ENCODE data around the gene KIAA1549.

The KIAA1549 gene

DNA sequence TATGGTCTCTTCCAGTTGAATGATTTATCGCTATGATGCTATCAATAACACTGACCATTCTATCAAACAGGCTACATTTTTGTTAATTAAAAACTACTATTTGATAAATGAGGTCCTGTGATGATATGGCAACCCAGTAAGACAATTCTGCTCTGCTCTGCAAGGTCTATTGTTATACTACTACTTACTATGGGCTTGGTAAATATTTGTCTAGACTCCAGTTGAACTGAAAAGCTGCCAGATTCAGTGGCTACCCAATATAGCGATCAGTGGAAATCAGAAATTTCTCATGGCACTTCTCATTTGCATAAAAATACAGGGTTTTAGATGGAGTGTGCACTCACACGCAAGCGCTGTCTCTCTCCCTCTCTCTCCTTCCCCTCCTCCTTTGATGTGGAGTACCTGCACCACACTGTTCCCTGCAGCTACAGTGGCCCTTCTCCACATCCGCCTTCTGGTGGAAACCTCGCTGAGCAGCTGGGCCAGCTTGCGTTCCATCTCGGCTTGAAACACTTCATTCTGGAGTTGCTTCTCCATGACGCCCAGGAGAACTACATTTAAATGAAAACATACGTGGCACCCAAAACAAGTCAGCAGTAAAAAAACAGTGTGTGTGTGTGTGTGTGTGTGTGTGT lies 77.9 kb downstream of the KIAA1549 start:
- peak; percentile 50 for DNase-seq

DNA sequence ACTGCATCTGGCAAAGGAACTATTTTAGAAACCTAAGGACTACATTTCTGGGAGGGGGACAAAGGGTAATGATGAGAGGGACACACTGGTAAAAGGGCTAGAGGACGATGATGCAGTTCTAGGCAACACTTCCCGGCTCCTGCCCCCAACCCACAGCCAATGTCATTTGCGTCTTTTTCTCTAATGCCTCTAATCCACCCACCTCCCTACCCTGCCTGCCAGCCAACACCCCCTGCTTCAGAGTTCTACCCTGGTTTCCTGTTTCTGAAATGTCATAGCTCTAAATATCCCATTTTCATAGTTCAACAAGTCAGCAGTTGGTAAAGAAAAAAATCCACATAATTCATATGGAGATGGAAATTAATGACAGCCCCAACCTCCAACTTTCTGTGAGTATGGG lies 79.0 kb downstream of the KIAA1549 start:
- no peak for DNase-seq

DNA sequence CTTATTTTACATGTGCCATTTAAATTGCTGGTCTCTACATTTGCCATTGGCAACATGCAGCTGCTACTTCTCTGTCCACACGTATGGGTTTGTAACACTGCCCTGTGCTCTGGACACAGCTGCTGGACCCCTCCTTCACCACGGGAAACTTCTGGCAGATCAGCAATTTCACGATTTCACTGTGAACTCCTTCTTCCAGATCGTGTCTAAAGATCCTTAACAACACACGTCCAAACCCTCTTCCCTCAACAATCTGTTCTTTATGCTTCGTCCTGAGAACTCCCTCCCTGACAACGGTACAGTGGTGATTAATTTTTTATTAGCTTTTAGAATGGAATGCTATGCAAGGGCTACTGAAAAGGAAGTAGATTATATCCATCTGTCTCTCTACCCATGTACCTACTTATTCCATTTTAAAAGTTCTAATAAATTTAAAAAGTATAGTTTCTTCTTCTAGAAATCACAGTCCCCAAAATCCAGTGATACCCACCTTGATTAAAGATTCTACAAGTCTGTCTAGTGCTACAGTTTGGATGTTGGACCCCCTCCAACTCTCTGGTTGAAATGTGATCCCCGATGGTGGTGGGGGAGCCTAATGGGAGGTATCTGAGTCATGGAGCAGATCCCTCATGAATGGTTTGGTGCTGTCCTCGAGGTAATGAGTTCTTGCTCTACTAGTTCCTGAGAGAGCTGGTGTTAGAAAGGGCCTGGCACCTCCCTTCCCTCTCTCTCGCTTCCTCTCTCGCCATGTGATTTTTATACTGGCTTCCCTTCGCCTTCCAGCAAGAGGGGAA lies 81.0 kb downstream of the KIAA1549 start:
- no peak for DNase-seq

DNA sequence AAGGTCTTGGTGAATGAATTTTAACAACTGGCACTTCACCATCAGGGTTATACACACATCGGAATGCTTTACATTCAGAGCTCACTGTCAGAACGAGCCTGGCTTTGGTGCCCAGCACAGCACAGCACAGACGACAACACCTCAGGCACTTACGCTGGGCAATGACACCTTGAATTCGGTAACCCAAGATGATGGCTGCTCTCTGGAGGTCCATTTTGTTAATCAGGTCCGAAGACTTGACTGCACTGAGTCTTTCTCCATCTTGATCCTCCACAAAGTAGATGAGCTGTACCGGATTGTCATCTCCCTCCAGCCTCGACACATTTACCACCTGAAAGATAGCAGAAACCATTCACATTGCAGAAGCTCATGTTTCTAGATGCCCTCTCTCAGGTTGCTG lies 82.4 kb downstream of the KIAA1549 start:
- DNase-seq: no peak

DNA sequence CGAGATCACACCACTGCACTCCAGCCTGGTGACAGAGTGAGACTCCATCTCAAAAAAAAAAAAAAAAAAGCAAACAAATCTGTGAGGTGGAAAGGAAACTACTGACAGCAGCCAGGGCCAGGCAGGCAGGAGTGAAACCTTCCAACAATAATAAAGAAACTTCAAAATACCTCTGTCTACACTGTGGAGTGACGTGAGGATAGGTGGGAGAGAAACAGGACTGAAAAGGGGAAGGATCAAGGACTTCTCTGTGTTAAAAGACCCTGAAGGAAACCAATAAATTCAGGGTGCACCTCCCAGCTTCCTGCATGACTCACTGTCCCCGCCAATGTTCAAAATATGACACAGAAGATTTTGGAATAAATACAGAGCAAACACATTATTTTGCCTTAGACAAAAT lies 82.9 kb downstream of the KIAA1549 start:
- DNase-seq: no peak

DNA sequence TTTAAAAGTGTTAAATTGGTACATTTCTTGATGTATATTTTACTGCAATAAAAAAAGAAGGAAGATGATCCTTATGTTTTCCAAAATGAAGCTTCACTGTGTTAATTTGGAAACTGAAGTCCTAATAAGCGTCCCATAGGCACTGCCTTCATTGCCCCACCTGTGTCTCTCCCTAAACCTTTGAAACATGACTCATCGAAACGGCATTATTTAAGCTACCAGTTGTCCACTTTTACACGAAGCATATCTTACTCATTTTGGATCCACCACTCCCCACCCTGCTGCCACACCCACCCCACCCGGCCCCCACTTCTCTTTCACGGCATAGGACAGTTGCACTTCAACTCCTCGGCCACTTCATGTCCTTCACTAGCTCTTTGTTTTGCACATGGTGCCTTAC lies 85.5 kb downstream of the KIAA1549 start:
- no peak for DNase-seq

DNA sequence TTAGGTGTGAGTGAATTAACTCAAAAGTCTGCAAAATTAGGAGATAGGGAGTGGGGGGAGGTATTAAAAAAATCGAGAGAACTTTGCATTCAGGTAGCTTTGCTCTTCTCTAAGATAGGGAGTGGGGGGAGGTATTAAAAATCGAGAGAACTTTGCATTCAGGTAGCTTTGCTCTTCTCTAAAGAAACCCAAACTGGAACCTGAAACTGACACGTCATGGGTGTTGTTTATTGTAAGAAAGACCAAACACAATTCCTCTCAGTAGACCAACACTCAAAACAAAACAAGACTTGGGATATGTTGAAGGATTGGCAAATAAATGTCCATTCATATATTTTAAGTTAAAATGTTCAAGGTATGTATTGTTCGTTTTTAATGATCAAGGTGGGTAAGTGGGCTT lies 87.9 kb downstream of the KIAA1549 start:
- no peak for DNase-seq

DNA sequence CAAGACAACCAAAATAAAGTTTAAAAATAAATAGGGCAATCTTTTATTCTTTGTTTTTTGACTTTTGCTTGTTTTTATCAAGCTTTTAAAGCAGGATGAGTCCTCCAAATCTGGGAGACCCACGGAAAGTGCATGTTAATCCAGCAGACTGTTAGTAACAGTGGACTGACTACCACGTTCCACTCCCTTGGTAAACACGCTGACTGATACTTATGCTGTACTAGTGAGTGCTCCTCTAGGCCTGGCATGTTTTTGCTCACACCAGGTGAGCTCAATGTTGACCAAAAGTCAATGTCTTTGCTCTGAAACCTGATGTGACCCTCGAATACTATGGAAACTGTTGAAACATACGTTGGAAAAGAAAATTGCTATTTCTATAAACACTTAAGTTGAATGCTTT lies 88.4 kb downstream of the KIAA1549 start:
- DNase-seq: no peak

DNA sequence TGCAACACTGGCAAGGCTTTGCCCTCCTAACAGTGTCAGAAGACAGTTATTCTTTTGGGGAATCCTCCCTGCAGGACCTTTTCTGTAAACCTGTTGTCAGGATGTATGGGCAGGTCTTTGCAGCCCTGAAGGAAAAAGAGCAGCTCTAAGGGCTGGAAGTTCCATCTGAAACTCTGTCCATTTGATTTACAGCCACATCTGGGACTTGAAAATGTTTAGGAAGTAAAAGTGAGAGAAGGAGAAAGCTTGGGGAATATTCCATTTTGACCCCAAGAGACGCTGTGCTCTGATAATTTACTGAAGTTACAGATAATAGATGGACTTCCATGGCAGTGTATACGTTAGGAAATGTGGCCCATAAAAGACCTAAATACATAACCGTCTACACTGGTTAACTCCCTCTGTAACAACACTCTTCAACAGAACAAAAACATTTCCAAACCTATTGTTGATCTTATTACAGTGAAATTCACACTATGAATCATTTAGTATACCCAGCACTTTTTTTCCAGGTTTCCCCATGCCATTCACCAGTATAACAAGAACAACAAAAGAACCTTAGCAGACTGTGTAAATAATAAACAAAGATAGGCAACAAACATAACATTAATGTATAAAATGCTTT lies 89.1 kb downstream of the KIAA1549 start:
- DNase-seq: no peak

DNA sequence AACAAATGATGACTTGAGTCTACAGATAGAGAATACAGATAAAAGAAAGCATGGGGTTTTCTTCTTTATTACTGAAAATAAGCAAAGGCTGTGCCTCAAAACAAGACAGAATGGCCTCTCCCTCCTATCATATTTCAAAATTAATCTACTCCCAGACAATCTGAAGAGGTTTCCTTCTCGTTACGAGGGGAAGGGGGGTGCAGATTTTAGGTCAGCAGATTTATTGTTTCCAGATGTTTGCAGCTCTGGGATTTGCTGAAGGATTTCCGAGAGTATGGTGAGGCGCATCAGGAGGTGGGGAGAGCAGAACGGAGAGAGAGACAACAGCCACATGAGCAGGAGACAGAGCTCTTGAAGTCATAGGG lies 89.8 kb downstream of the KIAA1549 start:
- no peak for DNase-seq

DNA sequence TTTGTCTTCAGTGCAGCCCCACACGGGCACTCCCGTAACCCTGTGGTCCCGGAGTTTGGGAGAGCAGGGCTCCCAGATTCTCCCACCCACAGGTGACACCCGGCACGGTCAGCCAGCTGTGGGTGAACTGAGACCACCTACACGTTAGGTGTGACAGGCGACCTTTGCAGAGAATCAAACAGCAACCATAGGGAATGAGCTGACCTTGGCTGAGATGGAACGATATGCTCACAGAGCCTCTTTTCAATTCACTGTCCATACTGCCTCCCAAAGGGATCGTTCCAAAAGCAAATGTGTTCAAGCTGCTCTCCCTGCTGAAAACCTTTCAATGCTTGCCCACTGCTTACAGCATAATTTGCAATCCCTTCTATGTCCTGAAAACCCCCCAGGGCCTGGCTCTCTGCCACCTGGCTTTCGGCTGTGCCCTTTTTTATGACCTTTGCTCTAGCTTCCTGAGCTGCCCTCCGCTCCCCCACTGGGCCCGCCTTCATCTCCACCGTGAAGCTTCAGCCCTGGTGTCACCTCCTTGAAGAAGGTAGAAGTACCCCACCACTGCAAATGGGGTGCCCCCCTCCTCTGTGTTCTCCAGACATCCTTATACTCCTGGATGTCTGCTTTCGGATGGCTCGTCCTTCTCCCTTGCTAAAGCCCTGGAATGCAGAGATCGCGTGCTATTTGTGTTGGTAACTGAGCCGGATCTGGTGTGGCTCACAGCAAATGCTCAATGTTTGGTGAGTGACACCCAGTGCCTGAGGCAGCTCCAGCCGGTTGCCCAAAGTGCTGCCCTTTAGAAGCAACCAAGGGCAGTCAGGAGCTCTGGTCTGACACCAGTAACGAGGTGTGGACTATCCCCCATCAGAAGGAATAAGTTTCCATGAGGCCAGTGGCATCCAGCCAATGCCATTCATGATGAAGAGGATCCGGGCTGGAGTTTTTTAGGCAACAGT lies 90.4 kb downstream of the KIAA1549 start:
- no peak for DNase-seq

DNA sequence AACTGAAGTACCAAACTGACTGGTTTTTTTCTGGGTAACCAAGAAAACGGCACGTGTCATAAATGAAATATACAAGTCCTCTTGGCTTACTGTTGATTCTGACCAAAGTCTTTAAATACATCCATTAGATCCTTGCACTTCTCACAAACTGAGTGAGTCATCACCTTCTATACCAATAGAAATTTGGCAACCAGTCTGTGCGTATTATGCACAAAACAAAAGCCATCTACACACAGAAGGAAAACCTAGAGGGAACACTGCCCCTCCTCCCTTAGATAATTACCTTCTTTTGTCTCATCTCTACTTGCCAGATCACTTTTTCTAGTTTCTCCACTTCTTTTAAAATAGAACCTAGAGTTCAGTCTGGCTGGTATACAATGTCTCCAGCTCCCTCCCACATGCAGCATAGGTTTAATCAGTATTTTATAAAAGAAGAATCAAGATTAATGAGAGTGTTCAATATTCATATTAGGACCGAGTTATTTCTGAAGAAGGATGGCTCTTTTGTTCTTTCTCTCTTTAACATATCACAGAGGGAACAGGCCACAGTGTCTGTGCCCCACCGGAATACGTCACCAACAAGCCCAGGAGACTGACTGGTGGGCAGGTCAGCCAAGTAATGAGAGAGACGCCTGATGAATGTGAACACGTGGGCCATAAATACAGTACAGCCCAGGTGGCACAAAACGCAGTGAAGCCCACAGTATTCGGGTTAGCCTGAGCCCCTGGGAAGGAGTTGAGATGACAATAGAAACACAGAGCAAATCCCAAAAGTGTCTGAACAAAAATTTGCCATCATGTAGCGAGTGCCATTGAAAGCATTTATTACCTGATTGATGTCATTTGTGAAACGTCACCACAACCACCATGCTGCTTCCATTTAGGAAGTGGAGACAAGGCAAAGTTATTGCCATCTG lies 91.3 kb downstream of the KIAA1549 start:
- no peak for DNase-seq

DNA sequence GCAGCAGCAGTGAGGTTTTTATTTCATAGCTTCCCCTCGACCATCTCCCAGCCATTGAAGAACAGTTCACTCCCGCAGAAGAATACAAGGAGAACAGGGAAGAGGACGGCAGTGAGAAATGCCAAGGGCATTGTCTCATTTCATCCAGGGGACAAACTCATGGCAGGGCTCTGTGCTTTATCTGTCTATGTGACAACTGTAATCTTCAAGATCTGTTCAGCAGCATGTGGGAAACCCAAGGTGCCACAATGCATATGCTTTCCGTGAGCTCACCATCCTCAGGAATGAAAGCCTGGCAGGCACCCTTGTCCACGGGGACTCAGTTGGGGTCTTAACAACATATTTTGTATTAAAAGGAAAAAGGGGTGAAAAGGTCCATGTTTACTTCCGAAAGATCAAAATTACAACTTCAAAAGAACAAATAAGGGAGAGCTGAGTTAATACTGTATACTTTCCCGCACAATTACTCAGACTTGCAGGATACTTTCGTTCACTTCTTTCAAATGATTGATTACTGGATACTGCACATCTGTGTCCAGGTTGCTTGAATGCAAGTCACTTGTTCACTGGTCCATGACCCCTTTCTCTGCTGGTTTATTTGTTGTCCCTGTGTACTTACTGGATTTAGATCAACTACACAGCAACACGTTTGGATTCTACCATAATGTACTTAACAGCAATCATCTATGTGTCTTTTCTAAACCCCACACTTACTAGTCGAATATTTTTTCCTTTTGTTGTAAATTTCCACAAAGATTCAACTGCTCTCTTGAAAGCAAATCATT lies 93.1 kb downstream of the KIAA1549 start:
- DNase-seq: no peak

DNA sequence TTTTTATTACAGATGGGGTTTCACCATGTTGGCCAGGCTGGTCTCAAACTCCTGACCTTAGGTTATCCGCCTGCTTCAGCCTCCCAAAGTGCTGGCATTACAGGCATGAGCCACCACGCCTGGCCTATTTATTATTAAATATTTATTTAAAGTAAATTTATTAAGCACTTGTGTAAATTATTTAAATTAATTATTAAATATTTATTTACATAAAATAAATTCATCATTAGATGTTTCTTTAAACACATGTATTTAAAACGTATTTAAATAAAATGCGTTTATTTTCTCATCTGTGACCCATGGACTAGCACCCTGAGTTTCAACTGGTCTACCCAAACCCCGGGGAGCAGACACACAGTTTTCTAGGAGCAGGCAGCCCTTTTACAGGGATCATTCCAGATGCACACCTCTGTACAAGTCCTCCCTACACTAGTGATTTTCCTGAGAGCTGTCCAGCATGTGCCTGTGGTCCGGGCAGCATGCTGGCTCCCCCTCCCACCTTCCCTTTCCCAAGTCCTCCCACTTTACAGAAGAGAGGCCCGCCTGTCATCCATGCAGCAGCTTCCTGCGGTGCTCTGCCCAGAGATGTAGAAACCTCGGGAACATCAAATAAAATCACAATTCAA lies 94.0 kb downstream of the KIAA1549 start:
- DNase-seq: no peak

DNA sequence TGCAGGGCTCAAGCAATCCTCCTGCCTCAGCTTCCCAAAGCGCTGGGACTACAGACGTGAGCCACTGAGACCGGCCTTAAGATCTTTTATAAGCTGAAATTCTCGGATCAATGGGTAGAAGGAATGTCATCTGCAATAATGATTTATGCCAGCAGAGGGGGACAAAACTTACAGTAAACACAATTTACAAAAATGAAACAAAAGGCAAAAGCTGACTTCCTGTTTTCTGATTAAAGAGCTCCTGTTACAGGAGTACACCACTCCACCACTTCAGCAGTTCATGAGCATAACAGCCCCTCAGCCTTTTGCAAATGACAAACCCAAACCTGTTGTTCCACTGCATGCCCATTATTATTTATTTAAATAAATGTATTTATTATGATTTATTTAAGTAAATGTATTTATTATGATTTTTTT lies 94.7 kb downstream of the KIAA1549 start:
- no peak for DNase-seq

DNA sequence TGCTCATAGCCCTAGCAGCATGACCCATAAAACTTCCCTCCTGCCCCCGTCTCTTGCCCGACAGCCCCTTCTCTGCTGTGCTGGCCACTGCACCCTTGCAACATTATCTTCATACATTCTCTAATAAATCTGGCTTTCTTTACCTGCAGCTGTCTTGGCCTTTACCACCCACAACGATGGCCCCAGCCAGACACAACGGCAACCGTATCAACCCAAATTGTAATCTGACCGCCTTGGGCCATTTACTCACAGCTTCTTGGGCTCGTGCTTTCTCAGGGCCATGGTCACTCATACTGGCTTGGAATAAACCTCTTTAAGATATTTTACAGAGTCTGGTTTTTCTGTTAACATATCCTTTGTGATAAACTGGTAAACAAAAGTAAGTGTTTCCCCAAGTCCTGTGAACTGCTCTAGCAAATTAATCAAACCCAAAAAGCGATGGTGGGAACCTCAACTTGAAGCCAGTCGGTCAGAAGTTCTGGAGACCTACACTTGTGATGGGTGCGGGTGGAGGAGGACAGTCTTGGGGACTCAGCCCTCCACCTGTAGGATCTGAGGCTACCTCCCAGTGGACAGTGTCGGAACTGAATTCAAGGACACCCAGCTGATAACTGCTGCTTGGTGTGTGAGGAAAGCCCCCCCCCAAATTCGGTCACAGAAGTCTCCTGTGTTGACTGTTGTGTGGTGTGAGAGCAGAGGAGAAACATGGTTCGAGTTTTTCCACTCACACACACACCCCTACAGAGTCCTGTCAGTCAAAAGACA lies 95.6 kb downstream of the KIAA1549 start:
- no peak for DNase-seq

DNA sequence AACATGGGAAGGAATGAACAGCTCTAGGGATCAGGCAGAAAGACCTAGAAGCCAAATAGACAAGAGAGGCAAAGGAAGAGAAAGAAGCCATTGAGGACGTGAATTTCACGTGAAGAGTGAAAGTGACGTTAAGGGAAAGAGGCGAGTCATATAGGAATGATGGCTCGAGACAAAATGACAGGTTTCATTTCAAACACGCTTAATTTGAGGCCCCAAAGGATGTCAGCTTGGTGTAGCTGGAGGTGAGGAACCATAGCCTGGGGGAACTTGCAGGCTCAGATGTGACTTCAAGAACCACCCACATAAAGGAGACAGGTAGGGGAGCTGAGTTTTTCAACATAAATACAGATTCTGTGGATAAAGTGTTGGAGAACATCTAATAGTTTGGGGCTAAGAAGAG lies 98.9 kb downstream of the KIAA1549 start:
- DNase-seq: no peak

DNA sequence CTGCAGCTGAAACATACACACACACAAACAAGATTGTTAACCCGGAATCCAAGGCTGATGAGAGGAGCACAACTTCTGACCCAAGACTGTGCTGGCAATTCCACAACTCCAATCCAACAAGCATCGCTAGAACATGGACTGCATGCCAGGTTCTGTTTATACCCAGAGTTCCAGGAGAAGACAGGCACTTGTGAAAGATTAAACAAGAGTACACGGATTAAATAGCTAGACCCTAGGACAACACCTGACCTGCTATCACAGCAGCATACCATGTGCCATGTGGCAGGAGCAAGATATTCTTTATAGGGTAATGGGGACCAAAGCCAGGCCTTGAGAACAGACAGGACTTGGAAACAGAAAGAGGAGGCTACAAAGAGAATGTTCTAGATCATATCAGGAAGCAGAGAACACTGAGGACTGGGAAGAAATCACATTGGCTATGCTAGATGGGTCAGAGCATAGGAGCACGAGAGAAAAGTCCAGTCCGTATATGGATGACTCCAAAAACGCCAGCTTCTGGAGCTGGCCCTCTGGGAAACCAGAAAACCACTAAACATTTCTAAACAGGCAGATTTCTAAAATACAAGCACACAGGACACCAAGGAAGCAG lies 99.5 kb downstream of the KIAA1549 start:
- DNase-seq: no peak

DNA sequence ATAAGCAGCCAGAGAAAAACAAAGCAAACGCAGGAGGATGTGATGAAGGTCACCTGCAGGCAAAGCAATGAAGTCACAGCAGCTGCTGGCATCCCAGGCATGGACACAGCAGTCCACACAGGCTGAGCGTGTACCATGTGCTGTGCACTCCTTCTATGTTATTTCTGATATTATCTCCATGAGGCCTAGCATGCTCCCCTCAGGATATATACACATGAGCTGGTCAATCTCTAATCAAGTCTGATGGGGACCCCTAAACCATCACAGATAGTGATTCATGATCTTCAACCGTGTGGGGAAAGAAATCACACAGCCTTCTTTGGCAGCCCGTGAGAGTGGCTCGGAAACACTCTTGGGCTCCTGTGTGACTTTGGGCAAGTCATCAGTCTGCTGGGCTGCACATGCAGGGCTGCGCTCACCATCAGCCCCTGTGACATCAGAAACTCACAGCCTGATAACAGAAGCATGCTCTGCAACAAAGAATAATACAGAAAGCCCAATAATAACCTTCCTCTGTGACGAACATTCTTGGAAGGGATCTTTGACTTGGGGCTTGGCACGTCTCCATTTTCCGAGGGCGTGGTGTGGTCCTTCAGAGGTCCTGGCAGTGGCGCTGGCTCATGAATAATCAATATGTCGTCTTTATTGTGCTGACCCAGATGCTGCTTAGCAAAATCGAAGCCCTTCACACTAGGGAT lies 100.2 kb downstream of the KIAA1549 start:
- DNase-seq: no peak

Data from activated CD4-positive, CD25-positive, alpha-beta regulatory T cell treated with anti-CD3 and anti-CD28 coated beads, Interleukin-2, amount 50 U/mL, for 72 hours (primary cell).